Sigmoid colon (tissue), 4 donors: ENCODE measurements around the gene NEK9.

Experiments
- EP300 ChIP-seq, 4 donors: sonication (generic); formaldehyde crosslinking; IDR thresholded peaks; one replicate each; pipeline ENCODE4 v1.6.1; 2017; ENCODE audit warnings: antibody characterized with exemption in 4 of 4
- POLR2A ChIP-seq, 2 donors: fragments of 450-650 bp; IDR thresholded peaks; one replicate each; pipeline ENCODE4 v1.6.1; 2016; ENCODE audit warnings: antibody characterized with exemption in 2 of 2, mild to moderate bottlenecking in 2 of 2, moderate library complexity in 2 of 2
- TF ChIP-seq, protein P1 (sequence below), 4 experiments: fragments of 450-650 bp in 3 of 4; fragments of 200-600 bp in 1 of 4; IDR thresholded peaks; one replicate each; pipeline ENCODE4 v1.5.1; 2016 to 2019; ENCODE audit warnings: antibody characterized with exemption in 4 of 4, mild to moderate bottlenecking in 3 of 4, moderate library complexity in 2 of 4

DNA sequence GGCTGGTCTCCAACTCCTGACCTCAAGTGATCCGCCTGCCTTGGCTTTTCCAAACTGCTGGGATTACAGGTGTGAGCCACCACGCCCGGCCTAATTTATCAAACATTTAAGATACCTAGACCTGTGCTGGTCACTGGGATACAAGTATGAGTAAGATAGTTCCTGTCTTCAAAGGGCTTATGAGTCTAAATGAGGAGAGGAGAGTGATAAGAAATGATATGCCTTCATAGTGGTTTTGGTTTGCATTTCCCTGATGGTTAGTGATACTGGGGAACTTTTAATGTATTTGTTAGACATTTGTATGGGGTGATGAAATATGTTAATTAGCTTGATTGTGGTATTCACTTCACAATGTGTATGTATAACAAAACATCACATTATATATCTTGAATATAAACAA, 28.3 kb upstream of the NEK9 start:
- TF ChIP-seq, protein P1, sequence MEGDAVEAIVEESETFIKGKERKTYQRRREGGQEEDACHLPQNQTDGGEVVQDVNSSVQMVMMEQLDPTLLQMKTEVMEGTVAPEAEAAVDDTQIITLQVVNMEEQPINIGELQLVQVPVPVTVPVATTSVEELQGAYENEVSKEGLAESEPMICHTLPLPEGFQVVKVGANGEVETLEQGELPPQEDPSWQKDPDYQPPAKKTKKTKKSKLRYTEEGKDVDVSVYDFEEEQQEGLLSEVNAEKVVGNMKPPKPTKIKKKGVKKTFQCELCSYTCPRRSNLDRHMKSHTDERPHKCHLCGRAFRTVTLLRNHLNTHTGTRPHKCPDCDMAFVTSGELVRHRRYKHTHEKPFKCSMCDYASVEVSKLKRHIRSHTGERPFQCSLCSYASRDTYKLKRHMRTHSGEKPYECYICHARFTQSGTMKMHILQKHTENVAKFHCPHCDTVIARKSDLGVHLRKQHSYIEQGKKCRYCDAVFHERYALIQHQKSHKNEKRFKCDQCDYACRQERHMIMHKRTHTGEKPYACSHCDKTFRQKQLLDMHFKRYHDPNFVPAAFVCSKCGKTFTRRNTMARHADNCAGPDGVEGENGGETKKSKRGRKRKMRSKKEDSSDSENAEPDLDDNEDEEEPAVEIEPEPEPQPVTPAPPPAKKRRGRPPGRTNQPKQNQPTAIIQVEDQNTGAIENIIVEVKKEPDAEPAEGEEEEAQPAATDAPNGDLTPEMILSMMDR (IDR thresholded peaks at IDR 0.05), result no peak
- no peak for TF ChIP-seq POLR2A (IDR thresholded peaks at IDR 0.05)
- TF ChIP-seq EP300 (IDR thresholded peaks at IDR 0.05), result no peak
